ENCODE results near the gene VAT1. TPM values are rescaled to one million over a fixed set of nuclear protein-coding genes. Genes with fewer than 3 reads are reported as not detected.
"Not testable (repeated sequence)": the region's sequence is repeated elsewhere in the genome, so short reads cannot be mapped to it uniquely, and the experiment has no call there.

Gene VAT1
- total and polyA plus RNA-seq, 7 donors: 43.0 to 164 (median 85.9) TPM

- Histone ChIP-seq H3K4me1 (peaks cover 0 to 22% (median 22%) of the 10 kb centered on the region in 4 donors), H3K27me3 (no peaks in the 10 kb centered on the region), H3K9me3 (no peaks in the 10 kb centered on the region), H3K27ac (peak within 1 kb of the TSS; percentile 93 to 97 (median 94)), H3K4me3 (peak within 1 kb of the TSS; percentile 66 to 88 (median 79)), H3K36me3 (peaks cover 5 to 52% (median 32%) of the 10 kb centered on the region in 4 donors)
- peak; percentile 100 for DNase-seq
- intact Hi-C loops (cut with DNase I): loop anchor here (2.0 to 5.0 kb wide), 3 partner anchors 17 to 173 kb away; partner anchors contain the start of genes AOC2, NBR1, PTGES3L and RUNDC1
- 0% methylated on average over 49 of the region's 49 CpGs for WGBS, 2 donors
- TF ChIP-seq EP300 (IDR thresholded peaks at IDR 0.05): peak in 2 of 4 donors; percentile 42 to 85
- peak; percentile 75 to 88 for TF ChIP-seq POLR2A (IDR thresholded peaks at IDR 0.05)
- TF ChIP-seq CTCF (IDR thresholded peaks at IDR 0.05): peak; percentile 80 to 98 (median 87)
- peak; percentile 90 to 95 (median 92) for TF ChIP-seq POLR2AphosphoS5 (IDR thresholded peaks at IDR 0.05)
Observed at GRCh38 chr17:42997984-42998938, 23.9 kb downstream of the VAT1 start, which contains the start of gene RPL27. Gene RPL27 (plus strand): TSS chr17:42998419. CDS start chr17:42998751, 332 bp downstream.

- Histone ChIP-seq H3K27me3 (no peaks in the 10 kb centered on the region), H3K9me3 (no peaks in the 10 kb centered on the region), H3K36me3 (peaks cover 5 to 52% (median 24%) of the 10 kb centered on the region in 4 donors), H3K27ac (peak overlapping the region; percentile 93 to 97 (median 94)), H3K4me3 (peak overlapping the region in 3 of 4 donors; percentile 31 to 78 (median 36)), H3K4me1 (peaks cover 0 to 22% (median 22%) of the 10 kb centered on the region in 4 donors)
- 7 to 21% methylated on average over 5 of the region's 5 CpGs for WGBS, 2 donors
- TF ChIP-seq EP300 (IDR thresholded peaks at IDR 0.05) (no peak), POLR2AphosphoS5 (IDR thresholded peaks at IDR 0.05) (no peak), POLR2A (IDR thresholded peaks at IDR 0.05) (no peak), CTCF (IDR thresholded peaks at IDR 0.05) (no peak)
- no peak for DNase-seq
- intact Hi-C loops (cut with DNase I): loop anchor here (5.0 kb wide), 1 partner anchor 155 kb away; the partner anchor contains the start of gene AOC2
Observed at GRCh38 chr17:42997390-42997983, 24.7 kb downstream of the VAT1 start.

- H3K4me3 ChIP-seq; H3K27me3 ChIP-seq; intact Hi-C loops (cut with DNase I); H3K9me3 ChIP-seq; H3K27ac ChIP-seq; DNase-seq: not testable (repeated sequence)
- peaks cover 25 to 54% (median 29%) of the 10 kb centered on the region in 4 donors for H3K36me3 ChIP-seq
- peaks cover 0 to 11% (median 9%) of the 10 kb centered on the region in 4 donors for H3K4me1 ChIP-seq
- 78 to 79% methylated on average over 10 of the region's 10 CpGs for WGBS, 2 donors
Observed at GRCh38 chr17:42993913-42994312, 28.3 kb downstream of the VAT1 start.

- Histone ChIP-seq H3K36me3 (peaks cover 36 to 65% (median 40%) of the 10 kb centered on the region in 4 donors), H3K27ac (no peak overlapping the region), H3K27me3 (no peaks in the 10 kb centered on the region), H3K4me3 (no peak overlapping the region), H3K4me1 (peaks cover 0 to 7% (median 6%) of the 10 kb centered on the region in 4 donors), H3K9me3 (no peaks in the 10 kb centered on the region)
- WGBS, 2 donors: 76 to 87% methylated on average over 5 of the region's 5 CpGs
- intact Hi-C loops (cut with DNase I): no loop called here
- no peak for DNase-seq
- TF ChIP-seq EP300 (IDR thresholded peaks at IDR 0.05) (no peak), CTCF (IDR thresholded peaks at IDR 0.05) (no peak), POLR2AphosphoS5 (IDR thresholded peaks at IDR 0.05) (no peak), POLR2A (IDR thresholded peaks at IDR 0.05) (no peak)
Observed at GRCh38 chr17:42992872-42993271, 29.3 kb downstream of the VAT1 start.

- TF ChIP-seq POLR2AphosphoS5 (IDR thresholded peaks at IDR 0.05) (no peak), EP300 (IDR thresholded peaks at IDR 0.05) (no peak), POLR2A (IDR thresholded peaks at IDR 0.05) (no peak), CTCF (IDR thresholded peaks at IDR 0.05) (no peak)
- Histone ChIP-seq H3K4me3 (no peak overlapping the region), H3K9me3 (no peaks in the 10 kb centered on the region), H3K27ac (no peak overlapping the region), H3K4me1 (no peaks in the 10 kb centered on the region), H3K27me3 (no peaks in the 10 kb centered on the region), H3K36me3 (peaks cover 38 to 79% (median 52%) of the 10 kb centered on the region in 4 donors)
- DNase-seq: no peak
- intact Hi-C loops (cut with DNase I): no loop called here
- 94 to 95% methylated on average over 6 of the region's 6 CpGs for WGBS, 2 donors
Observed at GRCh38 chr17:42991471-42991870, 30.7 kb downstream of the VAT1 start.

All from sigmoid colon (tissue), 7 donors.